Putamen (tissue), 1 donor: ENCODE results near the gene THRB.

Experiments
- DNase-seq: peaks from one replicate; pipeline ENCODE4 v3.0.0-alpha.2; 2016; ENCODE audit warnings: low spot score

The THRB gene

DNA sequence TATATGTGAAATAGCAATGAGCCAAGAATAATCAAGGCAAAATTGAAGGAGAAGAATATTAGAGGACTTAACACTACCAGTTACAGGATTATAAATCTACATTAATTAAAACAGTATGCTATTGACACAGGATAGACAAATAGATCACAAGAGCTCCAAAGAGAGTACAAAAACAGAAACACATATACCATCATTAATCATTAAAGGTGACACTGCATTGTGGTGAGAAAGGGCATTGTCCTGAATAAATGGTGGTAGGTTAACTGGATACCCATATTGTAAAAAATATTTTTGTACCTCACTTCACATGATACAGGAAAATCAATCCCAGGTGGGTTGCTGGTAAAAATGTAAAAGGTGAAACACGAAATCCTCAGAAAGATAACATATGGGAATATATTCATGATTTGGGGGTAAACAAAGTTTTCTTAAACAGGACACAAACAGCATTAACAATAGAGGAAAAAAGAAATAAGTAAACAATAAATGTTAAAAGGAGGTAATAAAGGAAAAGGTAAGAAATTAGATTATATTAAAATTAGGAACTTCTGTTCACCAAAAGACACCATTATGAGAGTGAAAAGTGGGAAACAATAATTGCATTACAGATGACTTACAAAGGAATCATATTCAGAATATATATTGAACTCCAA, 145.2 kb downstream of the THRB start:
- no peak for DNase-seq

DNA sequence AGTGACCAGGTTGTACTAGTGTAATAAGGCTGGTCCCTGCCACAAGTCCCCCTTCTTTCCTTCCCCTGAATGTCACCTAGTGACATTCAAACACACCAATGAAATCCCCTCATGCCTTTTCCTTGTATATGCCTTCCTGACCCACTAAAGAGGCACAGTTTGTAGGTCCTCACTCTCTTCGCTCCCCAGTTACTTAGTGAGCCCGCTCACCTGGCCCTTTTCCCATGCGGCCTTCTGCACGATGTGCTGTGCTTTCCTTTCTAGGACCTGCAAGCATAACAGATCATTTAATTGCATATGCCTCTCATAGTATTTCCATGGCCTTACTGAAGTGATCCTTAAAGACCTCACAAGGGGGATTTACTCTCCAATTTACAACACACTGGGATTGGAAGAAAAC, 146.3 kb downstream of the THRB start:
- DNase-seq = no peak

DNA sequence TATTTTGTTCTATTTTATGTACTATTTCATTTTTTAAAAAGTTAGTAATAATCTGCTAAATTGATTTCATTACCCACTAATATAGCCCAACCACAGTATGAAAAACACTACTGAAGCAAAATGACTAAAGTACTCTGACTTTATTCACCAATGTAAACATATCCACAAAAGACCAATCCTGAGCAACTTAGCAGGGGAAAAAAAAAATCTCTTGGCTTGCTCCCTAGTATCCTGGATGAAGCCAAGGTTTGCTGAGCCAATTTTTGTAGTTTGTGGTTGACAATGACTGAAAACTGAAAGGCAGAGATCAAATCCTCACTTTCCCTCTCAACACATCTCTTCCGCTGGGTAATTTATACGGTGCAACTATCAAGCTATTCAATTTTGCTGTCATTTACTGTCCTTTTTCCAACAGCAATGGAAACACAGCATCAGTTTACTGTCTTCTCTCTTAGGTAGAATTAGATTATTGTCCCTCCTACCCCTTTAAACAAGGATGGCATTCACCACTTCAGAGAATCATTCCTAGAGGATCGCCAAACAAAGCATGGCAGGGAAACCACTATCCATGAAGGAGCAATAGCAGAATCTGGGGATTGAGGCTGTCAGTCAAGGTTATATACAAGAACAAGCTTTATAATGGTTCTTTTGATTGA, 149.7 kb downstream of the THRB start:
- DNase-seq = no peak

- DNase-seq = no peak
Measured at GRCh38 chr3:24343084-24343783, 151.4 kb downstream of the THRB start.

DNA sequence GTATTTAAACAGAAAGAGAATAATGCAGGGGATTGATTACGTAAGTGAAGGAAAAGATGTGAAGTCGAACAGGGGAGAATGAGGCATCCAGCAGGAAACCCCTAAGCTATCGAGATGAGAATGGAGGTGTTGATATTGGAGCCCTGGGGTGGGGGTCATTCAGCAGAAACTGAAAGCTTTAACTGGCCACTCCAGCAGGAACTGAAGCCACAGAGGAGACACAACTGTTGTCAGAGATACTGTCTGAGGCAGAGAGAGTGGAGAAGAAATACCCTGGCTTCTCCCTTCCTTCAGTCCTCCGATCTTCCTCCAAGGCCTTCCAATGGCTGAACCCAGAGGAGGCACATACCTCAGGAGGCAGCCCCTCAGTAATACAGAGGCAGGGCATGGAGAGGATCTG, 152.4 kb downstream of the THRB start:
- DNase-seq = no peak

DNA sequence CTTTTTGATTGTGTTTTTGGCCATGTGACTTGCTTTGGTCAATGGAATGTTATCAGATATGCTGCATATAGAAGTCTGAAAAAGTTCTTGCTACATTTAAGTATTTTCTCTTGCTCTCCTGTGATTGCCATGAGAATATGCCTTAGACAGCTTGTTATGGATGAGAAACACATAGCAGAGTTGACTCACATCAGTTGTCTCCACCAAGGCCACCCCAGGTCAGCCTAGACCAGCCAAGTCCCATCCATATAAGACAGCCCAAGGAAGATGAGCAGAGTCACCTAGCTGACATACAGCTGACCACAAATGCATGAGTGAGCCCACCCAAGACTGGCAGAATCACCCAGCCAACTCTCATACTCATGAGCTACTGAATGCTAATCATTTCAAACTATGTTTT, 153.0 kb downstream of the THRB start:
- no peak for DNase-seq

- DNase-seq = no peak
Measured at GRCh38 chr3:24340966-24341365, 153.7 kb downstream of the THRB start.

- DNase-seq = no peak
Measured at GRCh38 chr3:24340161-24340560, 154.5 kb downstream of the THRB start.

- no peak for DNase-seq
Measured at GRCh38 chr3:24339266-24339825, 155.3 kb downstream of the THRB start.

DNA sequence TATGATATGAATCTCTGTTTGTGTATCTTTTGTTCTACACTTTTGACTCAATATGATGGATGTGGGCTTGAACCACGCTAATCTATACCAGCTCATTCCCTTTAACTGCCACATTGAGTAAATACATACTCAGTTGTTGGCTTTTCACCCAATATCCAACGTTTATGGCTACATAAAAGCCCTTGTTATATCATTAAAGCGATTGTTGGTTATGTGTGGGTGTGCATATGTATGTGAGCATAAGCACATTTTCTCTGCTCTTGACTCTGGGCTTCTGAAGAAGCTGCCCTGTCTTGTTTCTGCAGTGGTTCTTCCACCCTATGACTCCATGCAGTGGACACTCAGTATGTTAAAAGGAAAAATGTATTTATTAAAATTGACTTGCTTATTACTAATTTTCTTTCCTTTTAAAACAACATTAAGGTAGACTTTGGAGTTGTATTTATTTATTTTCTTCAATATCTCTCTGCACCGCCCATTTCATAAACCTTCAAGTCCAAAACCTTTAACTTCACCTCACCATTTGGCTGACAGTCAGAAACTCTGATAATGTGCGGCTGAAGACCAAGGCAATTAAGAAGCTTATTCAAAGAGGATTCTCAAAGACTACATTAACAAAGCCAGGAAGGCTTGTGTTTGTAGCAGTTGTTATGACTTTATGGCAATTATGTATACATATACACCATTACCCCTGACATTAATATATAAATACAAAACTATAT, 156.1 kb downstream of the THRB start:
- no peak for DNase-seq

- peak; percentile 66 for DNase-seq
Measured at GRCh38 chr3:24336101-24336500, 158.5 kb downstream of the THRB start.

- DNase-seq = no peak
Measured at GRCh38 chr3:24332092-24332491, 162.6 kb downstream of the THRB start.

DNA sequence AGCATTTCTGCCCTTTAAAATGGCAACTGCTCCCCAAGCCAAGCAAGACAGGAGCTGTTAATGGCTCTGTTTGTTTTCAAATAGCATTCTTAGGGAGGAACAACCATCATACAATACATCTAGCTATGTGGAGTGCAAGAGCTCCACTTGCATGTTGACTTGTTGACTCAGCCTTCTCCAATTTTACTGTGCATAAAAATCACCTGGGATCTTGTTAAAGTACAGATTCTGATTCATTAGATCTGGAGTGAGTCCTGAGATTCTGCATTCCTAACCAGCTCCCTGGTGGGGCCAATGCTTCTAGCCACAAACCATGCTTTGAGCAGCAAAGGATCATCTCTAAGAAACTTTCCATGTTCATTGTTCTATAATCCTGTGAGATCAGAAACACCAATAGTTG, 171.4 kb downstream of the THRB start:
- no peak for DNase-seq

- DNase-seq = no peak
Measured at GRCh38 chr3:24320601-24321000, 174.0 kb downstream of the THRB start.

GRCh38 chr3:24318677-24319287, 175.9 kb downstream of the THRB start:
- DNase-seq = no peak

DNA sequence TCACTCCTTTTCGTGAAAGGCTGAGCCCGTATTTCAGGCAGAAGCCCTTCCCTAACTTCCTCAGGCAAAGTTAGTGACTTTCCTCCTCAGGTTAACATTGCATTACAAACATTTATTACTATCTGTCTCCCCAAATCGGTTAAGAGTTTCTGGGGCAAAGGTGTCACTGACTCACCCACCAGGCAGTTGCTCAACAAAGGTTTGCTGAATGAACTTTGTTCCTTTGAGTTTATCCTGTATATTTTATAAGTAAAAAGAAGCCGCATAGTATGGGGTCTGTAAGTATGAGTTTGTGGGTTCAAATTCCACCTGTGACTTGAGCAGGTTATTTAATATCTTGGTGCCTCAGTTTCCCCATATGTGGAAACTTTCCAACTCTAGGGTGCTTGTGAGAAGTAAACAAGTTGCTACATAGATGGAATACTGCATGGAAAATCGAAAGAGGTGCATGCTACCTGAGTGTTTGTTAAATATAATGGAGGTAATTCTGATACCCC, 177.7 kb downstream of the THRB start:
- DNase-seq = no peak

DNA sequence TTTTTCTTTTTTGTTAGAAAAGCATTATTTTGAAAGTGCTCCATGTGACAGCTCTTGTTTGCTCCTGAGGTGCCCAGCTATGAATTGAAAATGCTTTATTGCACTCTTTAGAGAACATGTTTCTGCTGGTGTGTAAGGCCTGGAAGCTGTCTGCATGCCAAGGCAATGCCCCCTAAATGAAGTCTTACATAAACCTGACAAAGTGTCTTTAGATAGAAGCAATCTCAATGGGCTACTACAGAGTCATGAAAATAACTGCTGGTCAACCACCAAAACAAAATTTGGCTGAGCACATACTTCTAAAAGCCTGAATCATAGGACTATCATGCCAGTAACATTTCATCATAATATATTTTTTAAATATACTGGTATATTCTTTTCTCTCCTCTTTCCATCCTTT, 178.7 kb downstream of the THRB start:
- no peak for DNase-seq

DNA sequence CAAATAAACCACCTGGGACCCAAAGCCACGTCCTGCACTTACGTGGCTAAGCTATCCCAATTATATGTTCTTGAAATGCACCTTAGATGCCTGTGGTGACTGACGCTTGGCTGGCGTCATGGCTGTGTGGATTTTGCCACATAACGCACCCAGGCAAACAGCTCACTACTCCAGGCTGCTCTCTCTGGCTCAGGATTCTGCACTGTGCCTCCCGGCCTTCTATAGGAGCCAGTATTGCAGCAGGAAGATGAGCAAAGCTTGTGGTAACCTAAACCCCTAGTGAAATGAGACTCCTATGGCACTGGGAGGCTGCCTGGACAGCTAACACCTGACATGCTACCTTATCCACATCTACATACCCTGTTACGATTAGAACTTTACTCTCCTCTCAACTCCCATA, 179.3 kb downstream of the THRB start:
- no peak for DNase-seq

- DNase-seq = no peak
Measured at GRCh38 chr3:24311881-24312280, 182.8 kb downstream of the THRB start.

DNA sequence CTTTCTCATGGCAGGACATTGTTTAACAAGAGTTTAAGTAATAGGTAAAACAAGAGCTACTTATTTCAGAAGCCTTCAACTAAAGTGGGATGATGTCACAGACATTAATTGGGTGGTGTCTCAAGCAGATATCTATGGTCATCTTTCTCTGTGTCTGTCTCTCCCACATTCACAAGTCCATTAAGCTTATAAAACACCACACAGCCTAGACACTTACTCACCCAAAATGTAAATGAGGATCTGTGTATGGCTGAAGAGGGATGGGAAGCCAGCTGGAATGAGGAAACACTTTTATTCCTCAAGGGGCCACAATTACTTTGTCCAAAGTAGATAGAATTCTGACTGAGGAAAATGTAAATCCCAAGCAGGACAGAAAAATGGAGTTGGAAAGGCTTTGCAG, 183.8 kb downstream of the THRB start:
- no peak for DNase-seq

DNA sequence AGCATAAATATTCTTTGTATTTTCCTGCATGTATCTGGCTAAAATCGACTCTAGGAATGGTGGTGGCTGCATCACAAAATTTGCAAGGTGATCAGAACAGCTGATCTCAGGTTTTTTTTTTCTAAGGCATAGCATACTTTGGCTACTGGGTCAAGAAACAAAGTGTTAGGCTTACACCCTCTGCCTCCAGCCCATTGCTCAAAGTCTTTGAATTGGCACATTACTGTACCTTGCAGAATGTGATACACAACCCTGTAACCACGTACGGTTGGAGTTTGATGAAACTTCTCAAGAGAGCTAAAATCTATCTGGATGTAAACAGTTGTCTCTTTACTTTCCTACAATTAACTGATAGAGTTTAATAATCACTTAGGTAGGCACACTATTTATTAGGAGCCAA, 188.1 kb downstream of the THRB start:
- no peak for DNase-seq
